Measurements from ENCODE around the gene PKLR.

- no peak for TF ChIP-seq CTCF (IDR thresholded peaks at IDR 0.05; ENCODE audit: low read depth, low read length, poor library complexity, severe bottlenecking)
- no peak for TF ChIP-seq EZH2phosphoT487 (IDR thresholded peaks at IDR 0.05; ENCODE audit: borderline replicate concordance, low read length)
Observed at GRCh38 chr1:155267373-155267772, 33.9 kb downstream of the PKLR start.

Data from DOHH2 (cell line).